ENCODE measurements around the gene STMN1.

STMN1 gene

GRCh38 chr1:25905680-25906643, at the start of gene STMN1:
TSS of gene STMN1 (minus strand) at chr1:25906419. CDS start at chr1:25904676, 1,743 bp downstream.
- DNase-seq (ENCODE audit: low read depth), result peak; percentile 66
- no peak for TF ChIP-seq CTCF (conservative IDR thresholded peaks at IDR 0.05; ENCODE audit: low read depth, low read length)
- H3K4me3 ChIP-seq (ENCODE audit: low read length), result peak within 1 kb of the TSS; percentile 95

- H3K4me3 ChIP-seq (ENCODE audit: low read length), result no peak overlapping the region
- TF ChIP-seq CTCF (conservative IDR thresholded peaks at IDR 0.05; ENCODE audit: low read depth, low read length), result no peak
- DNase-seq (ENCODE audit: low read depth), result no peak
Observed at GRCh38 chr1:25955553-25955952, 49.3 kb upstream of the STMN1 start.

GRCh38 chr1:25954282-25954938, 48.2 kb upstream of the STMN1 start:
- no peak overlapping the region for H3K4me3 ChIP-seq (ENCODE audit: low read length)
- DNase-seq (ENCODE audit: low read depth), result no peak
- TF ChIP-seq CTCF (conservative IDR thresholded peaks at IDR 0.05; ENCODE audit: low read depth, low read length), result no peak

DNA sequence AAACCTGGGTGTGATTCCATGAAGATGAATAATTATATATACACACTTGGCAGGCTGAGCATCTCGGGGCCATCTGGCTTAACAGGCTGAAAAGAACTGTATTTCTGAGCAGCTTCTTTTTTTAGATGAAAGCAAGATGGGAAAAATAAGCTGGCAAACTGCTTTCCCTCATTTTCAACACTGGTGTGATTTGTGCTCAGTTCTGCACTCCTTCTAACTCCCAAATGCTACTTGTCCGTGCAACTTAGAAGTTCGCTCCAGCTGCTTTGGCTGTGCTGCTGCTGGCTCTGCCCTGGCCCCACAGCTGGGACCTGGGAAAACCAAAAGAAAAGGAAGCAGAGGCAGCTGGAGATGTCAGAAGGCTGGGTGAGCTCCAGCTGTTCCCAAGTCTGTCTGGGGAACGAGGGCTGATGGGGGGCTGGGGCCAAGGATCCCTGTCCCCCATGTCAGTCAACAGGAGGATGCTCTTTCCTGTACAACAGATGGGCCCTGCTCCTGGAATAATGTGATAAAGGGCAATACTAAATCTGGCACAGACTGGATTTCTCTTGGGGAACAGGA, 46.7 kb upstream of the STMN1 start:
- DNase-seq (ENCODE audit: low read depth), result no peak
- TF ChIP-seq CTCF (conservative IDR thresholded peaks at IDR 0.05; ENCODE audit: low read depth, low read length), result no peak

GRCh38 chr1:25948641-25949040, 42.4 kb upstream of the STMN1 start:
- no peak for TF ChIP-seq CTCF (conservative IDR thresholded peaks at IDR 0.05; ENCODE audit: low read depth, low read length)
- no peak for DNase-seq (ENCODE audit: low read depth)
- H3K4me3 ChIP-seq (ENCODE audit: low read length), result no peak overlapping the region

More for the DNA sequence above, 46.7 kb upstream of the STMN1 start:
- H3K4me3 ChIP-seq (ENCODE audit: low read length), result no peak overlapping the region

GRCh38 chr1:25947027-25947426, 40.8 kb upstream of the STMN1 start:
- H3K4me3 ChIP-seq (ENCODE audit: low read length), result no peak overlapping the region
- no peak for TF ChIP-seq CTCF (conservative IDR thresholded peaks at IDR 0.05; ENCODE audit: low read depth, low read length)

More at GRCh38 chr1:25947027-25947426, 40.8 kb upstream of the STMN1 start:
- DNase-seq (ENCODE audit: low read depth), result no peak
